ENCODE results near the gene ZDHHC24.

ZDHHC24 gene

GRCh38 chr11:66493130-66493529 is 52.7 kb downstream of the ZDHHC24 start:
- no peak for DNase-seq

DNA sequence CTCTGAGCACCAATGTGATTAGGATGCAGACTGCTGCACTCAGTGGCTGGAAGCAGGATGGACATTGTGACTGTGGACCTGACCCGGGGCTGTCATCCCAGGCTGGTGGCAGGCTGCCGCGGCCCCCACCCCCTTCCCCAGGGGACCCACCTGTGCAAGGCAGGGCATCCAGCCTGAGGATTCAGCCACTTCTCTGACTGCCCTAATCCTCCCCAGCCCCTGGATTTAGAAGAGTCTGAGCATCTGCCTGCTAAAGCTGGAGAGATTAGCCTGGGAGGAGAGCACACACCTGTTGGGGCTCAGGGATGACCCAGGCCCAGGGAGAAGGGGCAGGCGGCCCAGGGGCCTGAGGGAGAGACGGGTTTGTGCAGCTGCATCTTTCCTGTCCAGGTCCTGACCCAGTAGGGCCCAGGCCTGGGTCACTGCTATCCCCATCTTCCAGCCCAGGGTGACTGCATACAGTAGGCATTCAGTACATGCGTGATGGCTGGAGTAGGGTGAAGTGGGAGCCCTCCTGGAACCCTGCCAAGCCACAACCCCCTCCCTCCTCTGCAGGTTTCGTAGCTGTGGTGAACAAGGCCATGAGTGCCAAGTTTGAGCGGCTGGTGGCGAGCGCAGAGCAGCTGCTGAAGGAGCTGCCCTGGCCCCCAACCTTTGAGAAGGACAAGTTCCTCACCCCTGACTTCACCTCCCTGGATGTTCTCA is 53.5 kb downstream of the ZDHHC24 start:
- no peak for DNase-seq

DNA sequence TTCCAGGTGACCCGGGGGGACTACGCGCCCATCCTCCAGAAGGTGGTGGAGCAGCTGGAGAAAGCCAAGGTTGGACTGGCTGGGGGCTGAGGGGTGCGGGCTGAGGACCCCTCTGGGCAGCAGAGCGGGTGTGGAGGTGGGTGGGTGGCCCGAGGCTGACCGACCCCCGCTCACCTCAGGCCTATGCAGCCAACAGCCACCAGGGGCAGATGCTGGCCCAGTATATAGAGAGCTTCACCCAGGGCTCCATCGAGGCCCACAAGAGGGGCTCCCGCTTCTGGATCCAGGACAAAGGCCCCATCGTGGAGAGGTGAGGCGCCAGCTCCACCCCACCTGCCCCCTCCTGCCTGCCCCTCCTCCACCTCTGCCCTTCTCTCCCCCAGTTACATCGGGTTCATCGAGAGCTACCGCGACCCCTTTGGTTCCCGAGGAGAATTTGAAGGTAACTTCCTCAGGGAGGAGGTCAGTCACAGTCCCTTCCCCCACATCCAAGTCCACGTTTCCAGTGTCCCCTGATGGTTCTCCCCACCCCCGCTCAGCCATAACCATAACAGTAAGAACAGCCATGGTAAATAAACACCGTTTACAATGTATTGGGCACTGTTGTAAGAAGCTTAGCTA is 54.4 kb downstream of the ZDHHC24 start:
- no peak for DNase-seq

GRCh38 chr11:66489636-66490035 is 56.2 kb downstream of the ZDHHC24 start:
- no peak for DNase-seq

- DNase-seq: no peak
Observed at GRCh38 chr11:66488957-66489356, 56.9 kb downstream of the ZDHHC24 start.

GRCh38 chr11:66484806-66485380 is 61.0 kb downstream of the ZDHHC24 start:
- no peak for DNase-seq

DNA sequence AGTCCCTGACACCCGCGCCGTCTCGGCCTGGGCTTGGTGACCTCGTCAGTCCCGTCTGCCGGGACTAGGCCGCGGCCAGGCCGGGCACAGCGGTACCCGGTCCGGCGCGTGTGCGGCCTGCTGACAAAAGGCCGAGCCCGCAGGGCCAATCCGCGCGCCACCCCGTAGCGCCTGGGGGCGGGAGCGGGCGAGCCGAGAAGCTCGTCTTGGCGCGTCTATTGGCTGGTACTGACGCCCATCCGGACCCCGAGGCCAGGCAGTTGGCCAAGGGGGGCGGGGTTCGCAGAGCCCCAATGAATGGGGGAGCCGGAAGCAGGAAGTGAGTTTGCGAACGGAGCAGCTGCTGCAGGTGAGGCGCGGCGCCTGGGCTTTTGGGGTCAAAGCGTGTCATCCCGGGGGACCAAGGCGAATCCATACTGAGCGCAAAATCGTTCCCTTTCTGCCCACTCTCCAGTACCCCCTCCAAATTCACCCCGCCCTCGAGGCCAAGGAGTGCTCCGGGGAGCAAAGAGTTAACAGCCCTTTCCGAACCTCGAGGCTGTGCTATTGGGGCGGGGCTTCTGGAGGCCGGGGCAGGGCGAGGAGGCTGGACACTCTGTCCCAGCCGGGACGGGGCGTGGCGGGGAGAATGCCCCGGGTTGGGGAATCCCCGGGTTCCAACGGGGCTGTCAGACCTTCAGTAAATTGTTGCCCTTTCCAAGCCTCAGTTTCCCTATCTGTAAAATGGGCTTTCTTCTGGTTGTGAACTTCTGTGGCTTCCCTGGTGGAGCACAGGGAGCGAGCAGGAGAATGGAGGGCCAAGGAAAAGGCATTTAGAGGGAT is 65.5 kb downstream of the ZDHHC24 start, which contains the start of gene DPP3:
TSS of gene DPP3 (plus strand) at position 318 of the 822 bp plus-strand sequence. CDS start 1,767 bp downstream, outside the sequence.
- DNase-seq: peak; percentile 90

DNA sequence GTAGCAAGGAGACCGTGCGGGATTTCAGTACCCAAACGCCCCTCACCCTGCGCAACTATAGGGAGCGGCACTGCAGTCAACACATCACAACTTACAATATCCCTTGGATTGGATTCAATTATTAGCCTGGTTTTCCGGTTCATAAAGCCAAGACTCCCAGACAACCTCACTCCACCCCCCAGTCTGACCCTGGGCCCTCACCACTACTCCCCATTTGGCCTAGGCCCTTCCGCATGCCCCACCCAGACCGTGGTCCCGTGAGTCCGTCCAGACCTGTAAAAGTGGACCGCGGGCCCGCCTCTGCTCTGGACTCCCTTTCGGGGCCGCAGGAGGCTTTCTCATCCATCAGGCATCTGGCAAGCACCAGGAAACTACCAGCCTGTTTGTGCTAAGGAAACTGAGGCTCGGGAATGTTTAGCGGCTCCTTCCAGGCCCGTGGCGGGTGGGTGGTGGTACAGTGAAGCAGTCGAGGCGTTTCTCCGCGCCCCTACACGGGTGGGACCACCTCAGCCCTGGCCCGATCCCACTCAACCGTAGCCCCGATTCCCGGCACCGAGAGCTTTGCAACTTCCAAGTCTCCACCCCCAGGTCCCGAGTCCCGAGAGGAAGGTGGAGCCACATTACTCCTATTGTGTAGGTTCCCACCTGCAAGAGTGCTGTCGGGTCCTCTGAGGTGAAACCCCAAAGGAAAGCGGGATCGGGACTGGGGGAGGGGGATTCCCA is 66.3 kb downstream of the ZDHHC24 start:
- peak; percentile 33 for DNase-seq

GRCh38 chr11:66478729-66479393 is 67.0 kb downstream of the ZDHHC24 start:
- DNase-seq: no peak

DNA sequence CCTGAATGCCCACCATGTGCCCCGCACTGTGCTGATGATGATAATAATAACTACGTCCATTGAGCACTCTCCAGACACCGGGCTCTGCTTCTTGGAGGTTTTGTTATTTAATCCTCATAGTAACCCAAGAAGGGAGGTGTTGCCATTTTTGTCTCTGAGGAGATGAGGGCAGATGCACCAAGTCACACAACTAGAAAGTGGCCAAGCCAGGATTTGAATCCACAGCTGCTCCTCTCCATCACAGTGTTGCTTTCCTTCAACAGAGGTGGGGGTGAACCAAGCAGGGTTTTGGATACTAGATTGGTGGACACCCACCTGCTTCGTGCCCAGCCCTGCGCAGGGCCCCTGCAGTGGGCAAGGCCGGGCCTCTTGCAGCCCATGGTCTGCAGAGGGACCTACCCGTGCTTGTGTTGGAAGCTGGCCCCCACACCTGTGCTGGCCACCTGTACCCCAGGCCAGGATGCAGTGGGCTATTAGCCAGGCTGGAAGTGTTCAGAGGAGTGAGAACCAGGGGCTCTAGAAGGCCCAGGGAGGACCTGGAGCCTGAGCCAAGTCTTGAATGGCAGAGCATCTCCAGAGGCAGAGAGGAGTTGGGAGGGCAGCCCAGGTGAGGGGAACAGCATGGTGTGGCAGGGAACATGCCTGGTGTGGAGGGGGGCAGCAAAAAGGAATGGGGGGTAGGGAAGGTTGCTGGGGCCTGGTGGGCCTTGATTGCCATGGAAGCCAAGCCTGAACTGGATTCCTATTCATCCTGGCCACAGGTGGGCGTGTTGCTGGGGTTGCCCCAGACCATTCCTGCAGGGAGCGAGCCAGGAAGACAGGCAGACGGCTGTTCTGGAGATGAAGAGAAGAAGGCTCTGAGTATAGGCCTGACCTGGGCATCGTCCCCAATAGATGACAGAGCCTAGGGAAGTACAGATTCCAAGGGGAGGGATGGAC is 68.3 kb downstream of the ZDHHC24 start:
- DNase-seq: no peak

- no peak for DNase-seq
Observed at GRCh38 chr11:66476841-66477251, 69.0 kb downstream of the ZDHHC24 start.

DNA sequence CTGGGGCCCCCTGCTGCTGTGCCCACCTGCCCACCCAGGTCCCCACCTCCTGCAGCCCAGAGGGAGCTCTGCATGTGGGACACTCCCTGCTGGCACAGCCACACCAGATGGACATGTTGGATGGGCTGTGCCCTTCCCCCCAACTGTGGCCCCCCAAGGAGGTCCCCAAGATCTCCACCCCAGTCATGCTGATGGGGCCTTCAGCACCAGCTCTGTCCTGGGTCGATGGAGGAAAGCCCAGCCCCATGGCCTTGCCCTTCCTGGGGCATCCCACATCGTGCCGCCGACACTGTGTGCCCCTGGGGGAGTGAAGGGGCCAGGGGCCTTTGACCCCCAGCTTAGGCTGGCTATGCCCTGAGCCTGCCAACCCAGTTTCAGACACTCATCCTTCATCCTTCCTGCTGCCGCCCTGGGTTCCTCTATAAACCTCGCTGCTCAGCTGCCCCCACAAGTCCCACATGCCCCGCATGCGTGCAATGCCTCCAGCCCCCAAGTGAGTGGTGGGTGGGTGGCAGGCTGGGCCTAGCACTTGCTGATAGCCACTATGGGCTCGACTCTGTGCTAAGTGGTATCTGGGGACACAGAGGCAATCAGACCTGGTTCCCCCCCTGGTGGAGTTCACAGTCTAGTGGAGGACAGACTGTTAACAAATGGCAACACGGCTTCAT is 69.5 kb downstream of the ZDHHC24 start:
- DNase-seq: no peak

GRCh38 chr11:66475349-66476172 is 70.3 kb downstream of the ZDHHC24 start:
- DNase-seq: no peak

DNA sequence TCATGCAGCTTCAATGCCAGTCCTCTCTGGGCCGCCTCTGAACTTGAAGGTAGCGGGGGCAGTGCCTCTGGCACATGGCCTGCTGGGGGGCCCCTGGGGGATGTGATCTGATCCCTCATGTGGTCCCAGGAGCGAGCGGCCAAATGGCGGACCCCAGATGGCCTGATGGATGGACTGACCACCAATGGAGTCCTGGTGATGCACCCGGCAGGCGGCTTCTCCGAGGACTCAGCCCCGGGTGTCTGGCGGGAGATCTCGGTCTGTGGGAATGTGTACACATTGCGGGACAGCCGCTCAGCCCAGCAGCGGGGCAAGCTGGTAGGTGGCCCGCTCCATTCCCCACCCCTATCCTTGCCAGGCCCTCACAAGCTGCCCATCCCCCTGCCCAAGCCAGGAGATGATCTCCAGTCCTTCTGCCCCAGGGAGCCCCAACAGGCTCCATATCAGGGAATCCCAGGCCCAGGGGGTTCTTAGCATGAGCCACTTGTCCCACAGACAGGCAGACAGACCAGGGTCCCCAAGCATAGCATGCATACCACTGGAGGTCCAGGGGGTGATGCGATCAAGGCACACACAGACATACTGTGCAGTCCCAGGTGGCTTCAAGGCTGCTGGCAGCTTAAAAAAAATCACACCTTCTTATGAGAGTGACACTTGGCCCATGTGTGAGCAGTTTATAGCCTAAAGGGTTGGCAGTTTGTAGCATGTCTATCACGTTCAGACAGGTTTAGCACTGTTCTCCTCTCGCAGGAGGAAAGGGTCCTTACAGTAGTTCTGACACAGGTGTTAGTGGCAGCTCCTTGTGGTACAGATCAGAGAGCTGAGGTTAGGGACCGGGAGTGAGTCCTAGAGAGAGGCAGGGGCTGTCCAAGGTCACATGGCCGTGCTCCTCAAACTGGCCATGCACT is 72.0 kb downstream of the ZDHHC24 start:
- no peak for DNase-seq

DNA sequence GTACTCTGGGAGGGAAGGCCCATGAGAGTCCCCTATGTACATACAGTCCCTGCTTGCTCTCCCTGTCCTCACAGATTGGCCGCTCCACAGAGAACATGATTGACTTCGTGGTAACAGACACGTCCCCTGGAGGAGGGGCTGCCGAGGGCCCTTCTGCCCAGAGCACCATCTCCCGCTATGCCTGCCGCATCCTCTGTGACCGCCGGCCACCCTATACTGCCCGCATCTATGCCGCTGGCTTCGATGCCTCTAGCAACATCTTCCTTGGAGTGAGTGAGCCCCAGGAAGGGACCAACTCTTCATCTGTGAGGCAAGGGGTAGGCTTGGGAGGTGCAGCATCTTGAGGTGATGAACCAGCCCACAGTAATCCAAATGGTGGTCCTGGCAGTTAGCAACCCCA is 72.7 kb downstream of the ZDHHC24 start:
- DNase-seq: no peak

- DNase-seq: no peak
Observed at GRCh38 chr11:66472054-66472453, 73.8 kb downstream of the ZDHHC24 start.

DNA sequence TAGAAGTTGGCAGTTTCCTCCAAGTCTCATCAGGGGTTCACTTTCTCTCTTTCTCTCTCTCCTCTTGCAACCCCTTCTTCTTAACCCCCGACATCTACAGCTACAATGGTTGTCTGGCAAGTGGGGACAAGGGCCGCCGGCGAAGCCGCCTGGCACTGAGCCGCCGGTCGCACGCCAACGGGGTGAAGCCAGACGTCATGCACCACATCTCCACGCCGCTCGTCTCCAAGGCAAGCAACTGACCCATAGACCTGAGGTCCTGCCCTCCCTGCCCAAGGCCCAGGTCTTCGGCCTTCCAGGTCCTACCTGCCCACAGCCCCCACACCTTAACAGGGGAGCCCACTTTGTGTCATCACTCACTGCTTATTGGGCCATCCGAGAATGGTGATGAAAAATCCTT is 74.7 kb downstream of the ZDHHC24 start:
- no peak for DNase-seq

All from NCI-H2029 treated with DMSO at 0.1 percent for 48 hours (cell line).